Suppressor macrophage (primary cell): ENCODE data around the gene RET.
"Not testable (repeated sequence)": the region's sequence is repeated elsewhere in the genome, so short reads cannot be mapped to it uniquely, and the experiment has no call there.

Experiments used
- DNase-seq, 4 experiments: peaks; one replicate each; pipeline ENCODE4 v3.0.0-alpha.2; 2020 to 2022

The RET gene

GRCh38 chr10:43078175-43078985 lies 1.5 kb downstream of the RET start:
- no peak for DNase-seq

GRCh38 chr10:43078986-43079273 lies 2.1 kb downstream of the RET start:
- peak; percentile 30 to 59 (median 44) for DNase-seq

GRCh38 chr10:43079856-43080255 lies 3.0 kb downstream of the RET start:
- peak; percentile 14 to 39 (median 32) for DNase-seq

GRCh38 chr10:43082087-43082486 lies 5.2 kb downstream of the RET start:
- DNase-seq: no peak

- peak in 3 of 4 experiments; percentile 25 to 43 (median 29) for DNase-seq
These were observed 5.9 kb downstream of the RET start for GRCh38 chr10:43082746-43083145.

- DNase-seq: no peak
These were observed 6.9 kb downstream of the RET start for GRCh38 chr10:43083764-43084163.

- DNase-seq: no peak
These were observed 7.9 kb downstream of the RET start for GRCh38 chr10:43084812-43085211.

- DNase-seq: no peak
These were observed 9.6 kb downstream of the RET start for GRCh38 chr10:43086321-43086942.

- no peak for DNase-seq
These were observed 12.7 kb downstream of the RET start for GRCh38 chr10:43089519-43089918.

GRCh38 chr10:43090188-43090587 lies 13.3 kb downstream of the RET start:
- DNase-seq: no peak

GRCh38 chr10:43090664-43091063 lies 13.8 kb downstream of the RET start:
- DNase-seq: no peak

GRCh38 chr10:43091846-43092245 lies 15.0 kb downstream of the RET start:
- peak; percentile 30 to 85 (median 65) for DNase-seq

- DNase-seq: peak in 3 of 4 experiments; percentile 44 to 65 (median 59)
These were observed 16.7 kb downstream of the RET start for GRCh38 chr10:43093423-43094076.

GRCh38 chr10:43094085-43094484 lies 17.2 kb downstream of the RET start:
- no peak for DNase-seq

- DNase-seq: not testable (repeated sequence)
These were observed 22.5 kb downstream of the RET start for GRCh38 chr10:43099339-43099738.

GRCh38 chr10:43099928-43100327 lies 23.1 kb downstream of the RET start:
- DNase-seq: no peak

- no peak for DNase-seq
These were observed 23.5 kb downstream of the RET start for GRCh38 chr10:43100366-43100765.

GRCh38 chr10:43102063-43102828 lies 25.4 kb downstream of the RET start:
- no peak for DNase-seq

- peak; percentile 84 to 92 (median 91) for DNase-seq
These were observed 28.5 kb downstream of the RET start for GRCh38 chr10:43105102-43105955.

- DNase-seq: no peak
These were observed 29.0 kb downstream of the RET start for GRCh38 chr10:43105956-43106229.

GRCh38 chr10:43106256-43107091 lies 29.6 kb downstream of the RET start:
- peak in 2 of 4 experiments; percentile 17 to 38 for DNase-seq
